ENCODE measurements around the gene ALK.
"Not testable (repeated sequence)": the region's sequence is repeated elsewhere in the genome, so short reads cannot be mapped to it uniquely, and the experiment has no call there.

ALK gene

DNA sequence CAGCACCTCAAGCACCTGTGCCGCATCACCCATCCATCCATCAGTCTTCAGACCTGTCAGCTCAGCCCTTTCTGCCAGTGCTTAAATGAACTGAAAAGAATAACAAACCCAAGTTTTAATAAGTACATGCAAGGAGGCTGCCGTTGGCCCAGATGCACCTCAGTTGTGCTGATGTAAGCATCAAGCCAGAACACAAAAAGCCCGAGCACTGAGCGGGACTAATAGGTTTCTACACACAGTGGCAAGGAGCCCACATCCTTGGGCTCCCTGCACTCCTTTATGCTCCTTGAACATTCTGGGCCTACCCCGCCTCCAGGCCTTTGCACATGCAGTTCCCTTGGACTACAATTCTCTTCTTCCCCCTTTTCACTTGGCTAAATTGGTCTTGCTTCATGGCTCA lies 165.6 kb downstream of the ALK start:
- DNase-seq (ENCODE audit: low read depth in 2 of 2) = no peak

DNA sequence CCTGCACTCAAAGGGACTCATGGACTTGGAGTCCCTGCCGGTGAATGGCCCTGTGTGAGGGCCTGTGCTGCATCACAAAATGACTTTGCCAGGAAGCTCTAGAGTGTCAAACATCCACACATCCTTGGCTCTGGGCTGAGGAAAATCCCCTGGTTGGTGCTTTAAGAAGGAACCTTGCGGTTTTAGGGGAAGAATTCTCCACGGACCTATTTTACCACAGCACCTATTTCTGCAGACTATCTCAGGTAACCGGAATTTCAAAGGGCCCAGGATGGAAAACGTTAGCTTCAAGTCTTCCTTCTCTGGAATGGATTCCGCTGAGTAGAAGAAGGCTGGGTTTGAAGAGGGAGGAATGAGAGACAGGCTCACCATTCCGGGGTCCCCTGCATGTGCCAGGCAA lies 166.2 kb downstream of the ALK start:
- no peak for DNase-seq (ENCODE audit: low read depth in 2 of 2)

DNA sequence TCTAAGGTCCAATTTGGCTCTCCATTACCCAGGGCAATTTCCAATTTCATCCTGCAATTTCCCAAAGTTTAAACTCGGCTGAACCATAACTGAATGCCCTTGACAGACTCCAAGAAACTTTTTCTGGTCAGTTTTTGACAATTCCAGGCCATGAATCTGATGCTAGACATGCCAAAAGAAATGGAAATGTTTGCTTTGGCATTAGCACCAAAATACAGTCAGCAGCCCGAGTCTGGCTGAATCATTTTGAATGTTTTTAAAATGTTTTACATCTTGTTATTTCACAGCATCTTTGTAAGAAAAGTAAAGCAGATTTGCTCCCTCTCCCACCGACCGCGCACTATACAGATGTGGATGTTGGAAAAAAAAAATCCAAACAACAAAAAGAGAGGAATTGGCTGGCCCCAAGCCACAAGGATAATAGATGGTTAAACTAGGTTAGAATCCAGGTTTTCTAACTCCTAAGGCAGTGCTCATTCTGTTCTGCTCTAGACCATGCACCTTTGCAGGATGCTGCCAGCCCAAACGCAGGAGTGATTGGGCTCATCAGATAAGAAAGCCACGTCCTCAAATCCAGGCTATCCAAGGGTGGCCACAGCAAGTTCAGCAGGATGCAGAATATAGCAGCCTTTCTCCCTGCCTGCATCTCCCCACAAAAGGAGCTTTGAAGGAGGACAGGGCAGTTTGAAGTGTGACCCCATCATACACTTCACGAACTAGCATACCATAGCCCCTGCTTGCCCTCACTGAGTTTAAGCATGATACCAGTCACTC lies 167.5 kb downstream of the ALK start:
- no peak for DNase-seq (ENCODE audit: low read depth in 2 of 2)

DNA sequence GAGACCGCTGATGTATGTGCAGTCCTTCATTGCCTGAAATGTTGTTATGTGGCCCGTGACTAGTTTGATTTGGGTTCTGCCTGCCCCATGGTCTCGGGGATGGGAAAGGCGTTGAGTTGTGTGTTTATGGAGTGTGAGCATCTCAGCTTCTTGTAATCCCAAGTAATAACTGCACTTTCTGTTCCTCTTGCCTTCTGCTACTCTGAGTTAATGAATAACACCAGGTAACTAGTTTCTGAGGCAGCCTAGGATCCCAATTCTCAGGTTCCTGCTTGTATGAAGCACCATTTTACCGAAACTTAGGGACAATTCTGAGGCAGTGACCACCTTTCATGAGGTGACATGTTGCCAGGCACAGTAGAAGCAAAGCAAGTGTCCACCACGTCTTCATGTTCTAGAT lies 170.0 kb downstream of the ALK start:
- DNase-seq (ENCODE audit: low read depth in 2 of 2) = no peak

DNA sequence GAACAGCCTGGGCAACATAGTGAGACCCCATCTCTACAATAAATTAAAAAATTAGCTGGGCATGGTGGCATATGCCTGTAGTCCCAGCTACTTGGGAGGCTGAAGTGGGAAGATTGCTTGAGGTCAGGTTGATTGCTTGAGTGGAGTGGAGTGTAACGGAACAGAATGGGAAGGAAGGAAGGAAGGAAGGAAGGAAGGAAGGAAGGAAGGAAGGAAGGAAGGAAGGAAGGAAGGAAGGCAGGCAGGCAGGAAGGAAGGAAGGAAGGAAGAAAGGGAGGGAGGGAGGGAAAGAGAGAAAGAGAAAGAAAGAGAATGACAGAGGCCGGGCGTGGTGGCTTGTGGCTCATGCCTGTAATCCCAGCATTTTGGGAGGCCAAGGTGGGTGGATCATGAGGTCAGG lies 170.9 kb downstream of the ALK start:
- DNase-seq (ENCODE audit: low read depth in 2 of 2) = not testable (repeated sequence)

DNA sequence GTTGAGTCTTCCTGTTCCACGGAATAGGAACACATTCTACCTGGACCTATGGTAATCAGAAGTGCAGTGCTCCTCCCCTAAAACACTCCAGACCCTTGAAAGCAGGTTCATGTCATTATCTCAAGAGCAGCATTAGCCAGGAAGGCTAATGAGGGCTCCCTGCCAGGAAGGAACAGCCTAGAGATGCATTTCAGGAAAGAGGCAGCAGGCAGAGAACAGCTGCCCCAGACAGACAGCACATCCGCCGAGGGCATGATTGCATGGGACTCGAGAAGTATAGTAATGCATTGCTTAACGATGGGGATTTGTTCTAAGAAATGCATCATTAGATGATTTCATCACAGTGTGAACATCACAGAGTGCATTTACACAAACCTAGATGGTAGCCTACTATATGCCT lies 171.5 kb downstream of the ALK start:
- no peak for DNase-seq (ENCODE audit: low read depth in 2 of 2)

DNA sequence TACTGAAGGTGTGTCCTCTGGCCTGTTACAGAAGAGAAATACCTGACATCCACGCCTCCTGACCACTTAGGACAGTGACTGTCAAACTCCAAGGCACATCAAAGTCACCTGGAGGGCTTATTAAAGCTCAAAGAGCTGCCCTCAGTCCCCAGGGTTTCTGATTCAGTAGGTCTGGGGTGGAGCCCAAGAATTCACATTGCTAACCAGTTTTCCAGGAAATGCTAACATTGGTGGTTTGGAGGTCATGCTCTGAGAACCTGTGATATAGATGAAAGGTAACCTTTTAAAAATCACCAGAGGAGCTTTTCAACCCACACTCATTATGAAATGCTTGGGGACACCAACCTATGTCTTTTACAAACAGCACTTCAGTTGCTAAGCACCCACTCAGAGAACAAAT lies 172.3 kb downstream of the ALK start:
- no peak for DNase-seq (ENCODE audit: low read depth in 2 of 2)

DNA sequence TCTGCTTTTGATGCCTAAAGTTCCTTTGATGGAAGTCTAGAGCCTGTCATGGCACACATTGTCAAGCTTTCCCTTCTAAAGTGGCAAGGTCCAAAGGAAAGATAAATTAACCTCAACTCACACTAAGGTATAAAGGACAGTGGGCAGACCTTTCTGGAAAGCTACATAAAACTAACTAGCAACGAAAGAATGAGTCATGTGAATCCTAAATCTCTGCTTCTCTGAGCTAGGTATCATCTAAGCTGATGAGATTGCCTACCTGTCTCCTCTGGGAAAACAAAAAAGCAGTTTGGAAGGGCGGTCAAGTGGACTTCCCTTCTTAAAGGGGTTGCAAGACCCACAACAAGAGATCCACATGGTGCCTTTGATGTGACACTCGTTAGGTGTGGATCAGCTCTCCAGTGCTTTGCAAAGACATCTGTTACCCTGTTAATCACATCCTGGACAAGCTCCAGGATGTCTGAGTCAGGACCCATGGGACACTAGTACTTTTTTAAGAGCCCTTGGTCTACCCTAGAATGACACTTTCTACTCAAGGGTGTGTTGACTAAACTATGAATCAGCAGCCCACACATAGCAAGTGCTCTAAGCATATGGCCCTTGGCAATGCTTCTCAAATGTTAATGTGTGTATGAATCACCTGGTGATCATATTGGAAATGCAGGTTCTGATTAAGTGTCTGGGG lies 173.5 kb downstream of the ALK start:
- no peak for DNase-seq (ENCODE audit: low read depth in 2 of 2)

DNA sequence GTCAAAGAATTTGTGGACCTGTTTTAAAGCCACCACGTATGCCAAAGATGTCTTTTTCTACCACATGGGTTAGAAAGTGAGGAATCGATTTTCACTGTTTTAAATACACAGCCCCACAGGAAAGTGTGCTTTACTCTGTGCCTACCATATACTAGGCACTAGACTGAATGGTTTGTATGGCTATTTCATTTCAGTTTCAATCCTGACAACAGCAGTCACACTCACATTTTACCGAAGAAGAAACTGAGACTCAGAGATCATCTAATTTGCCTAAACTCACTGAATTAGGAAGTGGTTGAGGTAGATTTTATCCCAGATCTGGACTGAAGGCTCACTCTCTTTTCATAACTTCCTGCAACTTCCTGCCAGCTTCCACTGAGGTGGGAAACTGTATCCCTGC lies 176.4 kb downstream of the ALK start:
- no peak for DNase-seq (ENCODE audit: low read depth in 2 of 2)

DNA sequence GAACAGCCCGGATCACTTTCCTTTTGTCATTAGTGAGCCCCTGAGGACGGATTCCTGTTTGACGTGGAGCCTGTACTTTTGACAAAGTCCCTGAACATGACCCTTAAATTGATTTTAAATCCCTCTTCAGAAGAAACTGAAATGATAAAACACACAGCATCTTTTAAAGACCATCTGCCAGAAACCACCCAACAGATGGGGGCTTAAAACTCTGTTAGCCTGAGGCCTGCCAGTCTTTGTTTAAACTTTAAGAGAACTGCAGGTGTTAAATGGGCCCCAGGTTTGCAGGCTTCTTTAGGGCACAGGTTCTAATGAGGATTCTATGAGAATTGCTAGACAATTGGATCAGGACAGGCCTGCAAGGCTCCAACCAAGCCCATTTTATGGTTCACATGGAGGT lies 177.9 kb downstream of the ALK start:
- DNase-seq (ENCODE audit: low read depth in 2 of 2) = no peak

DNA sequence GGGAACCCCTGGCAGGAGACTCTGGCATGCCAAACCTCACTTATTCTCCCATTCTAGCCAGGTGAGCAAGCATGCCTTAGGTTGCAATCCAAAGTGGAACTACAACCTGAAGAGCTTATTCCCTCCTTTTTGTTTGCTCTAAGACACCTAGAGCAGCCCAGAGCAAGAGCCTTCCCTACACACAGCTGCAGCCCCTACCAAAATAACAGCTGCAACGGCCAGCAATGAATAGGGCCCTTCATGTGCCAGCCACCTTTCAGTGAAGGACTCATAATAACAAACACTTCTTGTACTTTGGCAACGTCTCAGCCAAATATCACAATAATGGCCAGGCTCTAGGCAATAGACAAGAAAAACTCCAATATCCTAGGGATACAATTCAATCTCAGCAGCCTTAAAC lies 178.7 kb downstream of the ALK start:
- DNase-seq (ENCODE audit: low read depth in 2 of 2) = no peak

DNA sequence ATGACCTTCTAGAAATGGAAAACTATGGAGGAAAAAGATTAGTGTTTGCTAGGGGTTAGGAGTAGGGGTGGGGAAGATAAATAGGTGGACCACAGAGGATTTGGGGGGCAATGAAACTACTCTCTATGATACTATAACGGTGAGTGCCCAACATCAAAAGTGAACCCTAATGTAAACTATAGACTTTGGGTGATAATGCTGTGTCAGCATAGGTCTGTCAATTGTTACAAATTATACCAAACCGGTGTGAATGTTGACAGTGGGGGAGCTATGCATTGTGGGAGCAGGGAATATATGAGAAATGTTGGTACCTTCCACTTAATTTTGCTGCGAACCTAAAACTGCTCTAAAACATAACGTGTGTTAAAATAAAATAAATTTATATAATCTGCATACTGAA lies 180.3 kb downstream of the ALK start:
- DNase-seq (ENCODE audit: low read depth in 2 of 2) = no peak

DNA sequence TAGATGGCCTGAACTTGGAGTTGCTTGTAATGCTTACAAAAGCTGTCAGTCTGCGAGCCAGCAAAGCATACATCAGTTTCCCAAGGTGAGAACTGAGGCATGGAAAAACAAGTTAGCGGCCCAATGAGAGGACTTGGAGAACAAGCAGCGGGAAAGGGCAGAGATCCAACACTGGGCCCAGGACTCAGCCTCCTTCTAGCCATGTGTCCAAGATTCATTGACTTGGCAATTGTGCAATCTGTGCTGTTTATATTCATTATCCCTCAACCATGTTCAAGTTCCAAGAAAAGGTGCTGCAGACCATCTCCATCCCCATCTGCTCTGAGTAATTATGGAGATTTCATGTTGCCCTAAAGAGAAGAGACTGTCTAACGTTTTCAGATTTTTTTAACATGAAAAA lies 187.4 kb downstream of the ALK start:
- DNase-seq (ENCODE audit: low read depth in 2 of 2) = no peak

DNA sequence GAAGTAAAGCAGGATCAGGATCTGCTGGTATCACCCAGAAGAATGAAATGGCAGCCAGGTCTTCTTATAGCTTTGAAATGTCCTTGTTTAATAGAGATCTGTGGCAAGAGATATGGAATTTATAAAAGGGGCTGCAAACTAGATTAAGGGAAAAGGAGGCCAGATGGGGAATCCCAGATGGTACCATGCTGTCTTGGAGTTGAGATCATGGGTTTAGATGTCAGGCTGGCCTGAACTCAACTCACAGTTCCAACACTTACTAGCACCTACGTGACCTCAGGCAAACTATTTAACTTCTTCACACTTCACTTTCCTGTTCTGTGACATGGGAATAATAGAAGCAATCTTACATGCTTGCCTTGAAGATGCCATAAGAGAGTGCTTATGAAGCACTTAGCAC lies 188.2 kb downstream of the ALK start:
- no peak for DNase-seq (ENCODE audit: low read depth in 2 of 2)

DNA sequence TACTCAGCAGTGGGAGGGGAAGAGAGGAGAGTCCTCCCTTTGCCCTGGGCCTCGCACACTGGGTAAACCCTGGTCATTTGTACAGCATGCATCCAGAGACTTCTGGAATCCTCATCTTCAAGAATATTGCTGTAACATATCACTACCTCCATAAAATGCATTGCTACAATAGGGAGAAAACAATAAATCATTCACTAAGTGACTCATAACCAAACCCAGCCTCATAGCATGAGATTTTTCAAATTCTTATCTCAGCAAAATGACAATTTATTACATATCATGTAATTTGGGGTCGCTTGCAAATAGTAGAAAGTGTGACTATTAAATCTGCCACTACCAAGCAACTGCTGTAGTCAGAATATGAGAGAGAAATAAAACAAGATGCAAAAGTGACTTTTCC lies 189.4 kb downstream of the ALK start:
- DNase-seq (ENCODE audit: low read depth in 2 of 2) = no peak

DNA sequence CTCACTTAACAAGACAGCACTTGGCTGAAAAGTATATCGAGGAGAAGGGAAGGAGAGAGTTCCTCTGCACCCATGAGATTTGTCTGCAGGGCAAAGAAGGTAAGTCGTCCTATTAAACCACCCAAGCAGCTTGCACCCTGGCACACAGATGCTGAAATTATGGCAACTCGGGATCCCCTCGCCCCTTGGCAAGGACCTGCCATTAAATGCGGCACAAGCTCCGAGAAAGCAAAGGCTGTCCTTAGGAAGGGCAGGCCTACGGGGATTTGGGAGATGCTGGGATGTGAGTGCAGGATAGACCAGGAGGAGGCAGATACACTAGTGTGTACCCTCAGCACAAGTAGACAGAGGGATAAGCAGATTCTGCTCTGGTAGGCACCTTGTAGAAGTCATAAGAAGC lies 191.5 kb downstream of the ALK start:
- DNase-seq (ENCODE audit: low read depth in 2 of 2) = no peak

DNA sequence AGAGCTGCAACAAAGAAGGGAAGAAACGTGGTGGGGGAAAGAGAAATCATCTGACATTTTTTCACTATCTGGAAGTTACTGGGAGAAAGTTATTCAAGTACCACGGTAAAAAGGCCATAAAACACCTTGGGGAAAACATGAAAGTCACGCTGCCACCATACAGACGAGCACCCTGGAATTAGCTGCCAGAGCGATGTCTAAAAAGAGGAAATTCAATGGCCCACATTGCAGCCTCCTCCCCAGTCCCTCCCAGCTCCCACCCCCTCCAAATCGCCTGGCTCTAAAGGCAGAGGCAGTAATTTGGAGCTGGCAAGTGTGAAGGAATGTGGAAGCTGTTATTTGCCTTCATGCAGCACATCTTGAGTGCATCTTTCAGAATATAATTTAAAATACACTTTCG lies 192.0 kb downstream of the ALK start:
- DNase-seq (ENCODE audit: low read depth in 2 of 2) = no peak

DNA sequence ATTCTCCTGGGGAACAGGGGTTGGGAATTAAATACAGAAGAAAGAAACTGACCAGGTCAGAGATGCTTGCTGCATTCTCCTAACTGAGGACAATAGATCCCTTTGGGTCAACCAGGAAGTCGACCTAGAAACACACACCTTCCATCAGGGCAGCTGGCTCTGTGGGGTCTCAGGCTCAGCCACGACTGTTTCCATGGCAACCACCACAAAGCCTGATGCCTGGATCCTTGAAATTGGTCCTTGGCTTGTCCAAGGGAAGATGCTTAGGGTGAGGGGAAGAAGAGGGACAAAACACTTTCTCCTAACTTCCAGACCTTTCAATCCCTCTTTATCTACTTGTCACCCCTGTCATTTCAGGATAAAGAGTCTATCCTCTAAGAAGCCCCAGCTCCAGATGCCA lies 194.4 kb downstream of the ALK start:
- no peak for DNase-seq (ENCODE audit: low read depth in 2 of 2)

DNA sequence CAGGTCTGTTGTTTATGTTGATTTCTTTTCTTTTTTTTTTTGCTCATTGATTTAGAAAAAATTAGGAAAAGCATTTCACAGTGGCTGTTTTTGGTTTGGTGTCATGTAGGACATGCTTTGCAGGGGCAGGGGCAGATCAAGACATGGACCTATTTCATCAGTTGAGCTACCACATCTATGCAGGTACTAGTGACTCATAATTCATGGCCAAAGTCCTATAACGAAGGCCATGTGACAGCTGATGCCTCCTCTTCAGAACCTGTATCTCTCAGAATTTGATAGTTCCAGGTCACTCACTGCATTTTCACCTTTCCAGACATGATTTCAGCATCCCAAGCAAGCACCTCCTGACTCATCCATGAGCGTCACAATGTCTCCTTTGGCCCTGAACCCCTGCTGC lies 195.8 kb downstream of the ALK start:
- DNase-seq (ENCODE audit: low read depth in 2 of 2) = no peak

DNA sequence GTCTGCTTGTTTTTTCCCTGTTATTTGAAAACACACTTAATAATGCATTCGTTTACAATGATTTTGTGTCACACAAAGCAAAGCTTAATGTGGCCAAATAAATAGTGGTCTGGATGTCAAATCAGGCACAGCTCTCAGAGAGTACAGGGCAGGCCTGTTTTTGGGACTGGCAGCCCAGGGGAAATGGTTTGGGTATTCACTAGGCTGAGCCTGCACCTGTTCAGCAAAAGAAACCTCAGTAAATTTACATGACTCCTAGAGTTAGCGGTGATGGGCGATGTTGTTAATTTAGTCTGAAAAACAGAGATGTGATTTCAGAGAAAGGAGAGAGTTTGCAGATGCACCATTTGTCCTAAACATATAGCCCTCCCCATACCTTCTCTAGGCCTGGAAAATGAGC lies 197.1 kb downstream of the ALK start:
- no peak for DNase-seq (ENCODE audit: low read depth in 2 of 2)

DNA sequence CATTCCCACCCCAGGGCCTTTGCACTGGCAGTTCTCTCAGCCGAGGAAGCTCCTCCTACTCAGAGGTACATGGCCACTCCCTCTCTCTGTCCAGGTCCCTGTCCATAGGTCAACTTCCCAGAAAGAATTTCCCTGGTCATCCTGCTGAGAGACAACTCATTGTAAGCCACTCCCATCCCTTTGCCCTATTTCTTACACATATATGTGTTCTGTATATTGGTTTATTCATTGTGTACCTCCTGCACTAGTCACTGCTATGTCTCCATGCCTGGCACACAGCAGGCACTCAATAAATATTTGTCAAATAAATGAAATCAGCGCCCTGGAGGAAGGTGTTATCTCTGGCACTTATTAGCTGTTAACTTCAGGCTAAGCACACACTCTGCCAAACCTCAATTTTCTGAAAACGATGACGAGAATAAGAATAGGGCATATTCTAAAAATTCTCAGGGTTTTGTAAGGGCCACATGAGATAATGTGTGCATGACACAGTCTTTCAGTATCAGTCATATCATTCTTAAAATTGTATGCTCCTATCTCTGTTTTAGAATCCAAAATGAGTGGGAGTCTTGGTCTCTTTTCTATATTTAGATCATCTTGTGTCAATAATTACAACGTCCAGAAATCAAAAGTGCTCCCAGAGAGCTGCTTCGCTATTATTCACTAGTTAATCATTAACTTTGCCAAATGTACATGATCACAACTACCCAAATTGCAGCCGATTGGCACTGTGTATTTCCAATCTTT lies 198.0 kb downstream of the ALK start:
- DNase-seq (ENCODE audit: low read depth in 2 of 2) = no peak

DNA sequence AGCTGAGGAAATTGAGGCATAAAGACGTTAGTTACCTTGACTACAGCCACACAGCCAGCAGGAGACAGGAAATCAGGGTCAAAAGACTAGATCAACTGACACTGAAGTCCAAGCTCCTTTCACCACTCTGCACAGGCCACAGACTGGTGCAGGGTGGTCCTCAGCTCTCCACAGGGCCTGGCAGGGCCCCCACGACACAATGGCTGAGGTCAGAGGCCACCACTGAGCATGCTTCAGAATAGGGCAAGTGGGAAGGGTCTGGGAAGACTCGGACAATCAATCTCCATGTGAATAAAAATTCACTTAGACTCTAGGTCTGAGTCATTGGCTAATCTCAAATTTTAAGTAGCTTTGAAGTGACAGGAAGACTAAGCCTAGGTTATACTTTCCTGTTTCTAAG lies 201.7 kb downstream of the ALK start:
- DNase-seq (ENCODE audit: low read depth in 2 of 2) = no peak

DNA sequence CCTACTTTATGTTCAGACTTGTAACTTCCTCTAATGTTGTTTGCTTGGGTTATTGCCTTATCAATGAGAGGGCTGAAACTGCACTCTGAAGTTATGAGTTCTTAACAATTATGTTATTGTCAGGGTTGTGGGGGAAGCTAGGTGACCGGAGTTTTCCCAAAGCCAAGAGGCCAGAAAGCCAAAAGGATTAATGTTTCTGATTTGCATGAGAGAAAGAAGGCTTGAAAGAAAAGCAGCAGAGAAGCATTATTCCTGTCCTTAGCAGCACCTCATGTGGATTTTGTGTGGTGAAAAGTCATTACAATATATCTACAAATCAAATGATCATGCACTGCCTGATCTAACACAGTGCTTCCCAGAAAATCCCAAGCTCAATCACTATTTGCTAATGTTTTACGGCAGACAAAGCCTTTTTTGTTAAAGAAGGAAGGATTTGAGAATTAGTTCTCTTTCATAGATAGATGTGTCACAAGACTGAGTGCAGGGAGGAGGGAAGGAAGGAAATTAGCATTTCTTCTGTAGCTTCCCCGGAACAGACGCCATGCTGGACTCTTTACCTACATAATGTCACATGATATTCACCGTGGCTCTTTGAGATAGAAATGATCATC lies 203.2 kb downstream of the ALK start:
- no peak for DNase-seq (ENCODE audit: low read depth in 2 of 2)
